ENCODE results near the gene CUEDC1.

DNA sequence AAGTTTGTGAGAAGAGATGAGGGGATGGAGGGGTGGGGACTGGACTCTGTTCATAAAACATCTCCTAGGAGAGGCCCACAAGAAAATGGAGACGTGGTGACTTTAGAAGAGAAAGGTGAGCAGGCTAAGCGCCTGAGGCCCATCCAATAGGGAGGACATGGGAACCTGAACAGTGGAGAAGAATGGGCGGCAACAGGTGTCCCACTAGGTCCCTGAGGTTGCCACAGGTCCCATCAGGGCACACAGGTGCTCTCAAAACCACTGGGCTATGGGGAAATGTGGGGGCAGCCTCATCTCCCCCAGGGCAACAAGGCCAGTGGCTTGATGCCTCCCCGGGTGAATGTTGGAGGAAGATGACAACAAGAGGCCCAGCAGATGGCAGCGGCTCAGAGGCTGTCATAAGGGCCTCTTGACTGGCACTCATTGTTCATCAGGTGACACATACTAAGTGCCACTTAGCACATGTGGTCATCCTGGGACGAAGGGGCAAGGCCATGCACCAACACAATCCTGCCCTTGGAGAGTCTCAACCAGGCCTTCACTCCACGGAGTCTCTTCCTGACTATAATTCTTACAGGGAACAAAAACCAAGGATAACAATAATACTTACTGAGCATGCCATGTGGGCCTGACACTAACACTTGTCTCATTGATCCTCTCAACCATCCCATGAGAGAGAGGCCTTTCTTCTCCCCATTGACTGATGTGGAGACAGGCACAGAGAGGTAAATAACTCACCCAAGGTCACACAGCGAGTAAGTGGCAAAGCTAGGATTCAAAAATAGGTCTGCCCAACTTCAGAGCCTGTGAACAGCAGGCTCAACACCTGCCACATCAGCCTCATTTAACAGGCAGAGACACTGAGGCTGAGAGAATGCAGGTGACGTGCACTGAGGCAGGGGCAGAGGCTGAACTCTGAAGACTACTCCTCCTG is 38.0 kb downstream of the CUEDC1 start:
- TF ChIP-seq ELK1 (IDR thresholded peaks at IDR 0.05; ENCODE audit: low read depth, low read length) (no peak), POLR2A (IDR thresholded peaks at IDR 0.05; ENCODE audit: low read length) (no peak)
